DMS 273 (cell line): Measurements from ENCODE around the gene RUVBL1.

Experiments used
- DNase-seq: peaks from one replicate; lab custom pipeline; 2025; ENCODE audit not compliant: unreplicated experiment; lab: John Stamatoyannopoulos, UW

Gene RUVBL1

DNA sequence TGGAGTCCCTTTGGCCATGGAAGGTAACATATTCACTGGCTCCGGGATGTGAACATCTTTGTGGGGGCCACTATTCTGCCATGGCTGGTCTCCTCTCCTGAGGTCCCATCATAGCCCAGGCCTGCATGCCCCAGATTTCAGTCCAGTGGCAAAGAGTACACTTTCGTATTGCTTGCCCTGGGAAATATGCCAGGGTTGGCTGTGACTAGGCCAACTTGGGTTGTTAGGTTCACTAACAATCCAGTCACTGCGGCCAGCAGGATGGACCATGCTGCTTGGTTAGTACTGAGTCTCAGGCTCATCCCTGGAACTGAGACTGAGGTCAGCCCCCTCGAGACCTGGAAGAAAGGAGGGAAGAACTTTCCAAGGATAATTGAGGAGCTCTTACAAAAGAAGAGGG lies 19.9 kb upstream of the RUVBL1 start:
- no peak for DNase-seq

DNA sequence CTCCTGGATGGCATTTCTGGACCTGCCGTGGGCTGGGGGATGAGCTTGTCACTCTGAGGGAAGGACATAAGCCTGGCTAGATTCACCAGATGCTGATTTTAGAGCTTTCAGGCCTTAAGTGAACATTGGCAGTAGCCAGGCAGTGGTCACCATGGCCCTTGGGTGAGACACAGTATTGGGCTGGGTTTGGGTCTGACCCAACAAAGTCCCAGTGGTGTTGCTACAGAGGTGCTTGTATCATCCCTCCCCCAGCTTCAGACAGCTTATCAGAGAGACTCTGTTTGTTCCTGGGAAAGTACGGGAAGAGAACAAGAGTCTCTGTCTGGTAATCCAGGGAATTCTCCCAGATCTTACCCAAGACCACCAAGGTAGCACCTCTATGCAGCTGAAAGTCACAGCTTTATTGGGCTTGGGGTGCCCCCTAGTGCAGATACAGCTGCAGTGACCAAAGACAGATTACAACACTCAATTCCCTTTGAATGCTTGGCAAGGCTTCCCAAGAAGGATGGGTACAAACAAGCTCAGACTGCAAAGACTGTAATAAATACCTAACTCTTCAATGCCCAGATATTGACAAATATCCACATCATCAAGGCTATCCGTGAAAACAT lies 9.8 kb upstream of the RUVBL1 start:
- peak; percentile 80 for DNase-seq

DNA sequence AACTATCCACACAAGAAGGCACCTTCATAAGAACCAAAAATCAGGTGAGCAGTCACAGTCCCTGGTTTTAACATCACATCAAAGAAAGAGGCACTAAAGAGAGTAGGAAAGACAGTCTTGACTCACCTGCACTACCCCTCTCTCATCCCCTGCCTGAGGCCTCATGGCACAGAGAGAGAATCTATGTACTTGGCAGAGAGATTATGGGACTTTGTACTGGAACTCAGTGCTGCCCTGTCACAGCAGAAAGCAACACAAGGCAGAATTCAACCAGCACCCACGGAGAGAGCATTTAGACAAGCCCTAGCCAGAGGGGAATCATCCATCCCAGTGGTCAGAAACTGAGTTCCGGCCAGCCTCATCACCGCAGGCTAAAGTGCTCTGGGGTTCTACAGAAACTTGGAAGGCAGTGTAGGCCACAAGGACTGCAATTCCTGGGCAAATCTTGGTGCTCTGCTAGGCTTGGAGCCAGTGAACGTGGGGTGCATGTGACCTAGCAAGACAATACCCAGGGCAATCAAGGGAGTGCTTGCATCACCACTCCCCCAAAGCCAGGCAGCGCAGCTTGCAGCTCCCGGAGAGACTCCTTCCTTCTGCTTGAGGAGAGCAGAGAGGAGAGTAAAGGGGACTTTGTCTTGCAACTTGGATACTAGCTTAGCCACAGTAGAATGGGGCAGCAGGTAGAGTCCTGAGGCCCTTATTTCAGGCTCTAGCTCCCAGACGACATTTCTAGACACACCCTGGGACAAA lies 8.5 kb upstream of the RUVBL1 start:
- DNase-seq, result no peak

DNA sequence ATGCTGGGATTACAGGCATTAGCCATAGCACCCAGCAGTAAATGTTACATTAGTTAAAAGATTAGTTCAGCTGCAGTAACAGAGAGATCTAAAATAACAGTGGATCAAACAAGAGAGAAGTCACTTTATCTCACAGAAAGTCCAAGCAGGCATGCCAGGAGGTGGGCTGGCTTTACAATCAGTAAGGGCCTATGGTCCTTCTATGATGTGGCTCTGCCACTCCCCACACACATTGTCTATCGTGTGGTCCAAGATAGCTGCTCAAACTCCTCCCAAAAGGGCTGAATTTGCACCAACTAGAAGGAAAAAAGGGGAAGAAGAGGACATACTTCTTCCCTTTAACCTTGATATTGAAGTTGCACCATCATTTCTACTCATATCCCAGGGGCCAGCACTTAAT lies 4.6 kb upstream of the RUVBL1 start:
- no peak for DNase-seq

DNA sequence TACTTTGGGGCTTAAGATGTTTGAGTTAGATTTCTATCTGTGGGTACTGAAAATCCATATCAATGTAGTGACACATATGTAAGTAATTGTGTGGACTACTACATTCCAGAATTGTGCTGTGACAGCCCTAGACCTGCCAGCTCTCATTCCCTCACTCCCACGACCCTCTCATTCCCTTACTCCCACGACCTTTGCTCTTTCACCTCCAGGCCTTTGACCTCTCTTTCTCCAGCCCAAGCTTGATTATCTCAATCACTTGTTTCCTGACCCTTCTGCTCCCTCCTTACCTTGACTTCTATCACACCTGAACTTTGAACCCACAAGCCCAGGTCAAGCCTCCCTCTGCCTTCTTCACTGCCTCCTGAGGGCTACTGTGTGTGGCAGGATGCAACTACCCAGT lies 3.6 kb upstream of the RUVBL1 start:
- DNase-seq, result no peak

DNA sequence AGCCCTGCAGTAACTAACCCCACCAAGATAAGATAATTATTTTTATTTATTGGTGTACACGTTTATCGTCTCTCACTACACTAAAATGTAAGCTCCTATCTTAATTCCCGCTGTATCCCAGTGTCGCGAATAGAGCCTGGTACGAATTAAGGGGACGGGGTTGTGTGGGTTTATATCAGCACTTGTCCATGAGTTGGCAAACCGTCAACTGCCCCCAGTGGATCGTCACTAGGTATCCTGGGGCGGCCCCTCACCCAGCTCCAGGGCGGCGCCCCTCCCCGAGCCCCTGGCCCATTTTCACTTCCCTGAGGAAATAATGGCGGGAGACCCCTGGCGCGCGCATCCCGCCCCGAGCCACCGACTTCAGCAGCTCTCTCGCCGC lies 465 bp downstream of the RUVBL1 start:
- DNase-seq, result peak; percentile 86

DNA sequence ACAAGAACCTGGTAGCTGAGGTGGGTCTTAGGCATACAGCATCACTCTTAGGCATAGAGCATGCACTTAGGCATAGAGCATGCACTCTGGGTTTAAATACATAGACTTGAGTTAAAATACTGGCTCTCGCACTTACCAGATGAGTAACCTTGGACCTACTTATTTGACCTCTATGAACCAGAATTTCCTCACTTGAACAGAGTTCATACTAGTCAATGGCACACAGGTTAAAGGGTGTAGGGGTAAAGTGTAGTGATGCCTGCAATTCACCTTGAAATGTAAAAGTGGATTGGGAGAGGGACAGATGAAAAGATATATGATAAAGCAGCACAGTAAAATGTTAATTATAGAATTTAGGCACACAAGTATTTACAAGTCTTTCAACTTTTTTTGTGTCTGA lies 1.6 kb downstream of the RUVBL1 start:
- no peak for DNase-seq

DNA sequence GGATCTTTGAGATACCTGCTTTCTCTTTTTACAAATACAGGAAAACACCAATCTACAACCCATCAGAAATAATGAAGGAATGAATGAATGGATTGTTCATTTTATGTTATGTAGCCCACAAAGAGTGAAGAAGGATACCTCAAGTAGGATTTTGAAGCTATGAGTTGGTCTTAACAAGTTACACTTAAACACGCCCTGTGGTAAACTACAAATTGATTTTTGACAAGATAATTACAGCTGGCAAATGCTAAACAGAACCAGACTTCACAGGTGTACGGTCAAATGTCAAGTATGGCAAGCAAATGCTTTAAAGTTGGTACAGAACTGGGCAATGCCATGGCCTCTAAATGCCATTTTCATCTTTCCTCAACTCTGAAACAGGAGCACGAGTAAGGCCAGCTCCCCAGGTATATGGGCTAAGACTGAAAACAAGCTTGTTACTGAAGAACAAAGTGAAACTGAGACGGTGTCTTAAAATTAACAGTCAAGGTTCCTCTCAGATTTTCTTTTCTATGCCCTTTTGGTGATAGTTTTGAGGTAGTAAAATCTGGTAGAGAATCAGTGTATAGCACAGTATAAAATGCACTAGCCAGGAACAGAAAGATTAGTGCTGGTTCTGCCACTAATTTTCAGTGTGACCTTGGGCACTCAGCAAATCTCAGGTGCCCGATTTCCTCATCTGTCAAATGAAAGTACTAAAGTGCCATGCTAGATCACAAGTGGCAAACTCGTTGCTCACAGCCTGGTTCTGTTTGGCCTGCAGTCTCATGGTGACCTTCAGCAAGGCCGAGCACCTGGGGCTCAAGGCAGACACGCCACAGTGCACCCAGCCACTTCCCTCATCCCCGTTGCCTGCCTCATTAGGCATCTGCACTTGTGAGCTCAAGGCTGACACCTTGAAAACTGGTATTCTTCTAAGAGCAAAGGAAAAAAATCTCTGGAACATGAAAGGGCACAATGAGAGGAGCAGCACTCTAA lies 9.5 kb downstream of the RUVBL1 start:
- no peak for DNase-seq

DNA sequence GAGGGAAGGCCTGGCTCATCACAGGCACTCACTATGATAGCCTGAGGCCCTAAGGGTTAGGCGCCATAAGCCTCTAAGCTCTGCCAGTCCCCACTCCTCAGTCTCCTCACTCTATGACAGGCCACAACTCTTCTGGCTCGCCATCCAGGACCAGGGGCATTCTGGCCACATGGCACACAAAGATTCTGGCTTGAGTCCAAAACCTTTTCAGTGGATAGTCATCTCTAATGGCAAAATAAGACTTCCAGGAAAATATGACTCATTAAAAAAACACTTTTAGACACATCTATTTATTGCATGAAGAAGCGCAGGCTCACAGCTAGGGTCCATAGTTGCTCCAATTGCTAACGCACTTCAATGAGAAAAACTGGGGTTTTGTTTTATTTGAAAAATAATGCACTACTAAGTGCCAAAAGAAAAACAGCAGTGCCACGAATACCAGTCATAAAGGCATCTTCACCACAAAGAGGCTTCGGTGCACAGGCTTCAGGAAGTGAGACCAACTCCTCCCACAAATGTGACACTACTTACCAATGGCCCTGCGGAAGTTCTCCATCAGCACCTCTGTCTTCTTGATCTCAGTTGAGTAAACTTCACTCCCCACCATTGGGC lies 11.1 kb downstream of the RUVBL1 start:
- peak; percentile 64 for DNase-seq

DNA sequence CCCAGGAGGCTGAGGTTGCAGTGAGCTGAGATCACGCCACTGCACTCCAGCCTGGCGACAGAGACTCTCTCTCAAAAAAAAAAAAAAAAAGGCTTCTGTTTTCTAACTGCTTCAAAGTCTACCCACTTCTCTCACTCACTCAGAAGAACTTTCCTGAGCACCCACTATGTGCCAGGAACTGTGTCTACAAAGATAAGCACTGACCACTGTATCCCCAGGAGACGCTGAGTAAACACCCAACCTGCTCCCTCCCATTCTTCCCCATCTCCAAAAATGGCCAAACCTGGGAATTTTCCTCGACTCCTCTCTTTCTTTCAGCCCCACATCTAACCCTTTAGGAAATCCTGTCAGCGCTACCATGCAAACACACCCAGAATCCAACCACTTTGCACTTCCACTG lies 12.5 kb downstream of the RUVBL1 start:
- no peak for DNase-seq

DNA sequence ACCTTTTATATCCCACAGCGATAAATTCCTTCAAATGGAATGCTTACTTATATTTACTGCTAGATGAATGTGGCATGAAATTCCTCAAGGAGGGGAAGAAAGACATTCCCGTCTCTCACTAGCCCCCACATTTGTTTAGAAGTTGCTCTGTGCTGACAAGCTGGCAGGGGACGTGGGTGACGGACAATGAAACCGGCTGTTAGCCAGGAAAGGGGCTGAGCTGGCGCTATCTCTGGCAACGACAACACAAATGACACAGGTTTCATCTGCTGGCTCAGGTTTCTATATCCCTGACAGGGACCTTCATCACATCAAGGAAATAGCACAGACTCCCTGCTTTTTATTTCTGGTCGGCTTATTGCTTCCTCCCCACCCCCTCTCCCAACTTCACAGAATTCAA lies 15.8 kb downstream of the RUVBL1 start:
- no peak for DNase-seq

DNA sequence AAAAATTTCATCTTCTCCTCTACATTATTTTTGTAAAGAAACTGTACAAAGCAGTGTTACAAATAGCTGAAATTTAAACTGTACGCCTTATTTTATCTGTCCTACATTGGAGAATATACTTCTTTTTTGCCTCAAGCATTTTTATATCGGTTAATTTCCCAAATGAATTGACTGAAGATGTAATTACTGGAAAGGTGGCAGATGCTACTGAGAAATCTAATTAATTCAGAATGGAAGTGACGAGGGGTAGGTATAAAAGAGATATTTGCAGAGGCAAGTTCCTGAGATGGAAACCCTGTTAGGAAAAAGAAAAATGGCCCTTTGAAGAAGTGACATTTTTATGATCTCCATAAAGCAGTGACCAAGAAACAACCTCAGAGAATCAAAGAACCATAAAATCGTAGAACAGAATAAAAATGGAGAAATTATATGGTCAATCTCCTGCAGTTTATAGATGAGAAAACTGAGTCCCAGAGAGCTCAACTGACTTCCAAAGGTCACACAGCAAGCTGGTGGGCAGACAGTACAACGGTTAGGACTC lies 20.4 kb downstream of the RUVBL1 start:
- DNase-seq, result no peak

DNA sequence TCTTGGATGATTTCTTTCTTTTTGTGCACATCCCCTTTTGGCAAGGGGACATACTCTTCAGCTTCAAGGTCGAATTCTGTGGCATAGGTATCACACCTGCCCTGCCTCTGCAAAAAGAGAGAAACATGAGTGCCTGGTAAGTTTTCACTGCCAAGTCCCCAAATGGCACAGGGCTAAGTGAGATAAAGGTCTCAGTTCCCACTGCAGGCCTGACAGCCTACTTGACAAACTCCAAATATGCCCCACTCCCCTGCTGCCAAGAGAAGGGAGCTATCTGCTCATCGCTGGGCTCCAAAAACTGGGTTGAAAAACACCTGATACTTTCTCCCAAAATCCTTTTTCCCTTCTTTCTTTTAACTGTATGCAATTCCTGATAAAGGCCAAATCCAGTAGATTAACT lies 23.0 kb downstream of the RUVBL1 start:
- no peak for DNase-seq

DNA sequence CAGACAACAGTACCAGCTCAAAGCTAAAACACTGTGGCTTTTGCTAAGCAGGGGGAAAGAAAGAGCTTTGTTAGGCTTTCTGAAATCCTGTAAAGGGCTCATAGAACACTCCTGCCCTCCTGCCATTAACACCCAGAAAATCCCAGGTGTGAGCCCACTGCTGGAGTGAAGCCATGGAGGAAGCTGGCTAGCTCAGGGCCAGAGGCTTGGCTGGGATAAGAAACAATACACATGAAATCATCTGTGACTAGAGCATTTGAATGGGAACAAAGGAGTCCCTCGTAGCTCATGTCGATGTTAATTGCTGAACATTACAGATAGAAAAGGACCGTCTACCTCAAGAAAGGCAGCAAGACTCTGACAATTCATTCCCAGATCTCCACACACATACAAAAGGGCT lies 23.5 kb downstream of the RUVBL1 start:
- no peak for DNase-seq

DNA sequence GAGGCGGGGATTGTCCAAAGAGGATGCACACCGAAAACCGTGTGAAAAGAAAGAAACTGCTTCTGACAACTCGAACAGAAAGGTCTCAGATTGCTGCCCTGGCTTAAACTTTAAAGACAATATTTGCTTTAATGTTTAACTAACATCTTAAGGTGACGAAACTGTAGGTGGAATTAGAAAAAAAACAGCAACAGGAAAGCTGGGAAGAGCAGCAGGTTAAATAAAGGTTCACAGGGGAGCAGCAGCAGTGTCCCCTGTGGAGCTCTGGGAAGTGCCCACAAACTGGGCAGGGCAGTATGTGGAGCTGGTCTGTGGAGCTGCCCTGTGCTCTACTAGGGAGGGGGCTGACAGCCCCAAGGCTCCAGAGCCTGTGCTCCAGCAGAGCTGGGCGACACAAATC lies 25.4 kb downstream of the RUVBL1 start:
- no peak for DNase-seq

DNA sequence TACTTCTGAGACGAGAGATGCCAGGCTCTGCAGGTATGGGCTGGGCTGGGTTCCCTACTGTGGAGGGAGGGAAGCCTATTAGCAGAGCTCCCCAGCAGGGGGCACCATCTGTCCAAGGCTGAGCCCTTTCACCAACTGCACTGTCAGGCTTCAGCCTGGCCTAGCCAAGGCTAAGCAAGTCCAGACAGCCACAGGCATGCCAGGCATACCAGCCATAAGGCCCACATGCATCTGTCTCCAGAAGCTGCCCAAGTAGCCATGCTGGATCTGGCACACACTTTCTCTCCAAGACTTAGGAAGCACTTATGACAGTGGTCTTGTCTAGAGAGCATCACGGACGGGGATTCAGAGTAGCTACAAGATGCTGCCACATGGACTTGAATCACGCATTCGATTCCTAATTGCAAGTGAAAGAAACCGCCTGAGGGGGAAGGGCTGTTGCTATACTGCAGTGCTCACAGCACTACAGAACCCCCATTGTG lies 28.3 kb downstream of the RUVBL1 start:
- DNase-seq, result peak; percentile 98

DNA sequence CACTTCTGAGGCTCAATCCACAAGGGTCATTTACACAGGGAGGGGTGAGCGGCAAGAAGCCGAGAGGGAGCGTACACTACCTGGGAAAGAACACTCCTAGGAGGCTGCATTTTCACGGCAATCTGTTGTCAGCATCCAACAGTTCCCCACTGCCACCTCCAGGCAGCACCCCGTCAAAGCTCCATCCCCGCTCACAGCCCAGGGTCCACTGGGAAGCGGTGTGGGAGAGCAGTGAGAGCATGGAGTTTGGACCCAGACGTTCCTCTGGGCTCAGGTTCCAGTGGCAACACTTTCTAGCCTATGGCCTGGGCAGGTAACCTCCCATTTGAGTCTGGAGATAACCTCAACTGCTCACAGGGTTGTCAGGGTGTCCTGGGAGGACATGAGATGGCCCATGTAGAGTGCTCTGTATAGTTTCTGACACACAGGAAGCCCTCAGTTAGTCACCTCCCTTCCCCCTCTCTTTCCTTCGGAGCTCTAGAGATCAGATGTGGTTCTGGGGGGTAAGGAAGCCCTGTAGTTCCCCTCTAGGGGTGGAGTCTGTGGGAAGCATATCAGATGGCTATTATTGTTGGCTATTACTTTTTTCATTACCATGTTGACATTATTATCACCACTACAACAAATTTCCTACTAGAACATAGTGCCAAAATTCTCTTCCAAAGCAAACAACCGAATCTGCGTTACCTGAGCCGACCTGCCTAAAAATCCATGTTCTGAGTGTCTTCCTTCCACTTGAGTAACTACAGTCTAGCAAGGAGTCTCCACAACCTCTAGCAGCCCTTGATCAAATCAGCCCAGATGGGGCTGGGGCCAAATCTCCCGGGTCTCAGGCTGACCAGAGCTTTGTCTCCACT lies 29.1 kb downstream of the RUVBL1 start:
- no peak for DNase-seq

DNA sequence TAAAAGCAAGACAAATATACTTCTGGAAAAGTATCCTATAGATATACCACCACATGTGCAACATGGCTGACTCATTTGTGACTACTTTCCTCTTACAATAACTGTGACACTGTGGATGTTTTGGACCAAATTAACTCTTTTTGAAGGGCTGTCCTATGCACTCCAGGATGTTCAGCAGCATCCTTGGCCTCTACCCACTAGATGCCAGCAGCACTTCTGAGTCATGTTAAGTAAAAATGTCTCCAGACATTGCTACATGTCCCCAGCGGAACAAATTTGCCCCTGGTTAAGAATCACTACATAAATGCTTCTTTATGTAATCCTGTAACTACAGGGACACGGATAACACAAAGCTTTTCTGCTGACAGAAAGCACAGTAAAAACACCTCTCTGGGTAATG lies 32.0 kb downstream of the RUVBL1 start:
- DNase-seq, result no peak

DNA sequence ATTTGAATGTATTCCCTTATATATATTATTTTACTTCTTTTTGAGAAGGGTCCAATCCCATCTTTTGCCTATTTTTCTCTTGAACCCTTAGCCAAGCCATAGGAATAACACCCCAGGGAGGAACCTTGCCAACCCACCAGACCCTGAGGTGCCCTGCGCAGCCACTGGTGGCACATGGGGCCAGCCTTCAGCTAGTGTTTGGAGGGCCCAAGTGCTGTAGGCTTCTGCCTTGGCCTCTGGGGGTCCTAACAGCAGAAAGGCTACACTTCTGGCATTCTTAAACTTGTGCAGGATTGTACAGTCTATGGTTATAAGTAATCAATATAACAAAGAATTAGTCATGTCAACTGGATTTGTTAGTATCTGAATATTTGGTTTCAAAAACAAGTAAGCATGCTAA lies 34.5 kb downstream of the RUVBL1 start:
- DNase-seq, result no peak

DNA sequence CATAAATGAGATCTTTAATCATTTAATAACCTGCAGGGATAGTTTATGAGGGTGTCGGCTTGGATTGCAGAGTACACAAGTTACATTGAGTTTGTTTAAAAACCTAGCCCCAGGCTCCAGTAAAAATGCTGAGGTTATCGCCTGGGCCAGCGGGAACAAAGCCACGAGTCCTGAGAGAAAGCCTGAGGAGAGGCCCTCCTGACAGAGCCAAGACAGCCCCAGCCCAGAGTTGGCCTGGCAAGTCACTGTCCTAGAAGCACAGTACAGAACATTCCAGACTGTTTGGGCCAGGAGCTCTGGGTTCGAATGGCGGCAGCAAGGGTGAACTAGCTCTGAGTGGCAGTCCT lies 39.0 kb downstream of the RUVBL1 start:
- DNase-seq, result no peak
